Endometrial microvascular endothelial cells (primary cell): ENCODE data around the gene SUMO4. TPM values are rescaled to one million over a fixed set of nuclear protein-coding genes. Genes with fewer than 3 reads are reported as not detected.
"Not testable (repeated sequence)": the region's sequence is repeated elsewhere in the genome, so short reads cannot be mapped to it uniquely, and the experiment has no call there.

ENCODE experiments used
- in situ Hi-C: cut with HindIII; loops from 2 replicates; pipeline ENCODE4 v1.10.0; 2017; ENCODE audit warnings: low sequenced_read_pairs, low pct_unique_long_range_greater_than_20kb; ENCODE audit errors: inconsistent ontology term
- total RNA-seq: library from RNA; depleted of rRNA; stranded (reverse); fragments of >200 nt; gene quantifications from one replicate; pipeline ENCODE4 v1.2.3, GENCODE V29; 2015; ENCODE audit errors: inconsistent ontology term

SUMO4 gene
- total RNA-seq, 1 donor from 2014 or later = not detected

GRCh38 chr6:149425224-149425623 is 25.2 kb downstream of the SUMO4 start:
- in situ Hi-C loops = no loop called here

- in situ Hi-C loops = no loop called here
Measured at GRCh38 chr6:149425754-149426153, 25.7 kb downstream of the SUMO4 start.

- in situ Hi-C loops = no loop called here
Measured at GRCh38 chr6:149428606-149429005, 28.5 kb downstream of the SUMO4 start.

- in situ Hi-C loops = no loop called here
Measured at GRCh38 chr6:149429427-149430360, 29.6 kb downstream of the SUMO4 start.

DNA sequence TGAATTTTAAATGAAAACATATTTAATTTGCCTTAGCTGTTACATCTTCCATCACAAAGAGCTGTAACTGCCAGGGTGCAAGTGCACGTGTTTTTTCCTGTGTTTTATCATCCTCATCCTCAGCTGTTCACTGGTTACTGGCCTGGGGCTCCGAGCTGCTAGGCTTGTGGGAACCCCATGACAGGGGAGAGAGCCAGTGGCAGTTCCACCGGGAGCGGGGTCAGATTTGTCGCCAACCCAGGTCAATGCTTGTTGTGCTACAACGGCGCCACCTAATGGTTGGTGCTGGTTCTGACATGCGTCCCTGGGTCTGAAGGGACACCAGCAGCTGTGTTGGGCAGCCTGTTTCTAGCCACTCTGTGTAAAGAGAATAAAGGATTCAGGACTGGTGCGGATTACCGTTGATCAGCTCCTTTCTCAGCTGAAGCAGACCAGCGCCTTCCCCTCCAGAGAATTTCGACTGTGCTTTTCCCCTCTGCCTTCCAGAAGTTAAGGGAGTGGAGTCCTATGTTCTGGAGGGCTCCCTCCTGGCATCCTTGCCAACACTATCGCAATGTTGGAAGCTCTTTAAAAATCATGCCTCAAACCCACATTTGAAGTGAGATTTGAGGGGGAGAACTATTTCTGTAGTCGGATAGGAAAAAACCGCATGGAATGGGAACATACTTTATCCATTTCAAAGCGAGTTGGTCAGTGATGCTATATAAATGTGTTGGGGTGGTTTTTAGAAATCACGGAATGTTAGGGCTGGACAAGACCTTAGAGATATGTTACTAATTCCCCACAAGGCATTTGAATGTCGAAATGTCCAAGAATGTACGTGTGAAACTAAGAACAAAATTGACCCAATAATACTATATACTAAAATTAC is 32.1 kb downstream of the SUMO4 start:
- in situ Hi-C loops = no loop called here

GRCh38 chr6:149433405-149433804 is 33.3 kb downstream of the SUMO4 start:
- in situ Hi-C loops = no loop called here

DNA sequence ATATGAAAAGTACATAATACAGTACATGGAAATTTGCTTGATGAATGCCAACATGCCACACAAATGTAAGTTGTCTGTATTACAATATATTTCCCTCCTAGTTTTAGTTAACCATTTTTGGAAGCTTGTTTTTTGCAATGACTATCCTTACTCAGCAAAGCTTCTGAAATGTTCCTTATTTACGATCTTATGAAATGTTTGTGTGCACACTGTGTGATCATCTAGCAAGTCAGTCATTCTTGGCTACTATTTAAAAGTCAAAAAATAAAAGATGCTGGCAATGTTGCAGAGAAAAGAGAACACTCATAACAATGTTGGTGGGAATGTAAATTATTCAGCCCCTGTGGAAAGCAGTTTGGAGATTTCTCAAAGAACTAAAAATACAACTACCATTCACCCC is 33.8 kb downstream of the SUMO4 start:
- in situ Hi-C loops = no loop called here

- in situ Hi-C loops = no loop called here
Measured at GRCh38 chr6:149435919-149436586, 36.0 kb downstream of the SUMO4 start.

- in situ Hi-C loops = no loop called here
Measured at GRCh38 chr6:149436647-149437046, 36.6 kb downstream of the SUMO4 start.

GRCh38 chr6:149437212-149437611 is 37.1 kb downstream of the SUMO4 start:
- in situ Hi-C loops = no loop called here

DNA sequence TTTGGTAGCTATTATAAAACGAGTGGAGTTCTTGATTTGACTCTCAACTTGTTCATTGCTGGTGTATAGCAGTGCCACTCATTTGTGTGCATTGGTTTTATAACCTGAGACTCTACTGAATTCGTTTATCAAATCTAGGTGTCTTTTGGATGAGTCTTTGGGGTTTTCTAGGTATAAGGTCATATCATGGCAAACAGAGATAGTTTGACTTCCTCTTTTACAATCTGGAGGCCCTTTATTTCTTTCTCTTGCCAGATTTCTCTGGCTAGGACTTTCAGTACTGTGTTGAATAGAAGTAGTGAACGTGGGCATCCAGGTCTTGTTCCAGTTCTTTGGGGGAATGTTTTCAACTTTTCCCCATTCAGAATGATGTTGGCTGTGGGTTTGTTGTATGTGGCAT is 38.8 kb downstream of the SUMO4 start:
- in situ Hi-C loops = no loop called here

- in situ Hi-C loops = no loop called here
Measured at GRCh38 chr6:149439626-149440025, 39.6 kb downstream of the SUMO4 start.

GRCh38 chr6:149440735-149441671 is 40.9 kb downstream of the SUMO4 start:
- in situ Hi-C loops = no loop called here

DNA sequence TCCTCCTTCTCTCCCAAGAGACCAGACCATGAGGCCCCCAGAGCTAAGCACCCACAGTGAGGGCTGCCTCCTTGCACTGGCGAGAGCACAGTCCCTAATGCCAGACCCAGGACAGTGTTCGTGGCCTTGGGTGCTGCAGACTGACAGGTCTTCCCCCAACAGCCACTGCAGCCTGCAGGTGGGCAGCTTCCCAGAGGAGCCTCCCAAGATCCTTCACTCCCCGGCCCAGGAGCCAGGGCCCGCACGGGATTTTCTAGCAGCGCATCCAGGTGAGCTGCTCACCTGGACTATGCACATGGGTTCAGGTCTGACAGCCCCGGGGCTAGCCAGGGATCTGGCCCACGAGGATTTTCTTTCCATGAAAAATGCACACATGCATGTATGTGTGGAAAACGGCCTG is 41.7 kb downstream of the SUMO4 start:
- in situ Hi-C loops = no loop called here

DNA sequence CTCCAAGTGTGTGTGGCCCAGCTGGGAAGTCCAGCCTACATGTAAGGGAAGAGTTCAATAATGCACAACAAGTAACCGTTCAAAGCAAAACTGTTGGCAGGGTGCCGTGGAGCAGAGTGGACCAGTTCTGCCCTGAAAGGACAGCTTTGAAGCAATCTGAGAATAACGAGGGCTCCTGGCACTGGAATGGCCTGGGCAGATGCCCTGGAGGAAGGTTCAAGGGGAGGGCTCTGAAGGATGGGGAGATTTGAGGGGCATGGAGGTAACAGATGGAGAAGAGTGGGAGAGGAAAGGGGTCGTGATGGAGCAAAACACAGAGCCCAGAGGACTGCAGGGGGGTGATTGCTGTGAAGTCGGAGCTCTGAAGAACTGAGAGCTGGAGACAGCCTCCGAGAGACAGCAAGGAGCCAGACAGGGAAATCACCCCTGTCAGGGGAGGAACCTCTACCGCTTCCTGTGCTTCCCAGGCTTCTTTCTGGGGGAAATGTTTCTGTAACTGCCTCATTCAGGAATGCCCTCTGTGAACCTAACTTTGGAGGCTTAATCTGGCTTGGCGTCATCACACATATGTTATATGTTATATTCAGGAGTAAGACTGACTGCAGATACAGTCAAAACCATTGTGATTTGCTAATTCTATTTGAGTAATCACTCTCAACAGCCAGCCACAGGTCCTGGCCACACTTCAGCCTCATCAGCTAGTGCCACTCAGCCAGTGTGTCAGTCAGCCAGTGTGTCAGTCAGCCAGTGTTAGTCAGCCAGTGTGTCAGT is 43.5 kb downstream of the SUMO4 start:
- in situ Hi-C loops = no loop called here

GRCh38 chr6:149444360-149445094 is 44.5 kb downstream of the SUMO4 start:
- in situ Hi-C loops = not testable (repeated sequence)

GRCh38 chr6:149445095-149445466 is 45.0 kb downstream of the SUMO4 start:
- in situ Hi-C loops = no loop called here
